HG03460 (cell line): ENCODE data around the gene HIVEP2.

Experiments
- ATAC-seq: cut with Tn5 transposase; IDR thresholded peaks from one replicate; pipeline ENCODE4 v1.9.1; 2021; ENCODE audit not compliant: unreplicated experiment

HIVEP2 gene

GRCh38 chr6:142892254-142893021 is 52.5 kb downstream of the HIVEP2 start:
- no peak for ATAC-seq

GRCh38 chr6:142891454-142891853 is 53.5 kb downstream of the HIVEP2 start:
- no peak for ATAC-seq

GRCh38 chr6:142888456-142888855 is 56.5 kb downstream of the HIVEP2 start:
- no peak for ATAC-seq

- ATAC-seq = no peak
These were observed 57.5 kb downstream of the HIVEP2 start for GRCh38 chr6:142887517-142887916.

GRCh38 chr6:142886431-142887170 is 58.4 kb downstream of the HIVEP2 start:
- peak; percentile 74 for ATAC-seq

- peak; percentile 73 for ATAC-seq
These were observed 59.7 kb downstream of the HIVEP2 start for GRCh38 chr6:142885182-142885867.

- no peak for ATAC-seq
These were observed 60.6 kb downstream of the HIVEP2 start for GRCh38 chr6:142884214-142885035.

GRCh38 chr6:142883011-142883410 is 62.0 kb downstream of the HIVEP2 start:
- ATAC-seq = no peak

- ATAC-seq = no peak
These were observed 63.2 kb downstream of the HIVEP2 start for GRCh38 chr6:142881761-142882160.

- ATAC-seq = no peak
These were observed 63.7 kb downstream of the HIVEP2 start for GRCh38 chr6:142881290-142881689.

- no peak for ATAC-seq
These were observed 64.8 kb downstream of the HIVEP2 start for GRCh38 chr6:142880201-142880600.

GRCh38 chr6:142879527-142879926 is 65.4 kb downstream of the HIVEP2 start:
- ATAC-seq = no peak

- no peak for ATAC-seq
These were observed 65.9 kb downstream of the HIVEP2 start for GRCh38 chr6:142879076-142879475.

GRCh38 chr6:142878407-142878806 is 66.6 kb downstream of the HIVEP2 start:
- ATAC-seq = no peak

- ATAC-seq = no peak
These were observed 70.3 kb downstream of the HIVEP2 start for GRCh38 chr6:142874676-142875075.

- ATAC-seq = no peak
These were observed 72.6 kb downstream of the HIVEP2 start for GRCh38 chr6:142872376-142872775.

GRCh38 chr6:142871910-142872331 is 73.1 kb downstream of the HIVEP2 start:
- peak; percentile 95 for ATAC-seq

GRCh38 chr6:142870787-142871415 is 74.1 kb downstream of the HIVEP2 start:
- no peak for ATAC-seq

GRCh38 chr6:142868917-142869316 is 76.1 kb downstream of the HIVEP2 start:
- no peak for ATAC-seq
